Ovary (tissue), 9 donors: Measurements from ENCODE around the gene TRIO. TPM values are rescaled to one million over a fixed set of nuclear protein-coding genes. Genes with fewer than 3 reads are reported as not detected.

Experiments used
- DNase-seq, 5 donors: peaks; one replicate each; pipeline ENCODE4 v3.0.0-alpha.2; 2019 to 2020
- H3K27ac ChIP-seq, 2 donors: fragments of 200-600 bp; one replicate each; pipeline versions ENCODE4 v1.5.1 to v1.8.0; 2019 to 2022
- H3K27me3 ChIP-seq: fragments of 200-600 bp; one replicate; pipeline ENCODE4 v1.8.0; 2022
- H3K36me3 ChIP-seq: fragments of 200-600 bp; sonication (generic); one replicate; pipeline ENCODE4 v1.5.1; 2019
- H3K4me1 ChIP-seq: one replicate; pipeline ENCODE4 v1.8.1; 2013; ENCODE audit warnings: mild to moderate bottlenecking, moderate library complexity; ENCODE audit not compliant: insufficient read depth
- H3K4me3 ChIP-seq: fragments of 200-600 bp; sonication (generic); one replicate; pipeline ENCODE4 v1.5.1; 2017
- H3K9me3 ChIP-seq, 2 donors: fragments of 200-600 bp in 1 of 2; sonication (generic) in 1 of 2; one replicate each; pipeline versions ENCODE4 v1.5.1 to v1.8.1; 2013 to 2019; ENCODE audit warnings: mild to moderate bottlenecking in 1 of 2, moderate library complexity in 1 of 2
- CTCF ChIP-seq, 3 donors: fragments of 450-650 bp in 2 of 3; fragments of 200-600 bp in 1 of 3; IDR thresholded peaks; one replicate each; pipeline versions ENCODE4 v1.5.1 to v1.8.0; 2016 to 2022; ENCODE audit warnings: antibody characterized with exemption in 3 of 3, mild to moderate bottlenecking in 1 of 3
- EP300 ChIP-seq: sonication (generic); formaldehyde crosslinking; IDR thresholded peaks from one replicate; pipeline ENCODE4 v1.6.1; 2017; ENCODE audit warnings: antibody characterized with exemption
- POLR2A ChIP-seq: fragments of 450-650 bp; IDR thresholded peaks from one replicate; pipeline ENCODE4 v1.6.1; 2017; ENCODE audit warnings: antibody characterized with exemption, mild to moderate bottlenecking, moderate library complexity
- WGBS, 3 donors: extraction: QIAGEN DNeasy Blood & Tissue Kit in 1 of 3; methylation state at CpG; one replicate each; pipeline versions ENCODE4 v1.1.5 to v1.1.7; 2013 to 2017; 5-methylcytosine and 5-hydroxymethylcytosine counted together
- intact Hi-C, 4 donors: fragments of 100-400 bp; cut with DNase I; formaldehyde crosslinking; loops; one replicate each; pipeline versions ENCODE4 v1.11.0 to v1.15.1; 2022 to 2023
- polyA plus RNA-seq, 2 donors: library from polyadenylated mRNA; stranded (reverse); fragments of 200-250 nt in 1 of 2; fragments of 350-450 nt in 1 of 2; fragmentation: Illumina TruSeq in 1 of 2; extraction: RNeasy Lipid Tissue Mini Kit (QIAGEN cat#74804) in 1 of 2; gene quantifications; one replicate each; pipeline ENCODE4 v1.2.3, GENCODE V29; 2013 to 2014
- total RNA-seq, 7 donors: library from RNA; depleted of rRNA in 2 of 7; stranded (reverse); fragments of >200 nt in 2 of 7; fragmentation: NEBNext Ultra II Directional in 3 of 7; extraction: Animal tissue kit (Norgen Biotek cat#: 25700) in 3 of 7; gene quantifications; one replicate each; pipeline versions ENCODE4 v1.1.0 to v1.2.4, GENCODE V29; 2016 to 2023
- donor health status: DM: no; HTN: no; CAD: no; lungs with moderate emphysema.
- donor health status: DM: no; HTN: no; CAD: no.
- donor health status: Bipolar disorder and iron deficiency.
- donor health status: DM: yes; HTN: yes; CAD: no.
- donor health status: DM: no; HTN: no; CAD: no.
- donor health status: DM: yes; HTN: yes; CAD: no.

Gene TRIO
- total and polyA plus RNA-seq, 9 donors: 58.4 to 268 (median 125) TPM

GRCh38 chr5:14110680-14111079 is 32.5 kb upstream of the TRIO start:
- 78 to 90% (median 85%) methylated on average over 4 of the region's 4 CpGs for WGBS, 3 donors
- intact Hi-C loops: no loop called here
- TF ChIP-seq EP300 (no peak), POLR2A (no peak), CTCF (IDR thresholded peaks at IDR 0.05) (no peak)
- H3K27me3 ChIP-seq: no peaks in the 10 kb centered on the region
- no peak overlapping the region for H3K27ac ChIP-seq
- H3K9me3 ChIP-seq: no peaks in the 10 kb centered on the region
- H3K4me1 ChIP-seq: no peaks in the 10 kb centered on the region
- no peak for DNase-seq
- H3K36me3 ChIP-seq: no peaks in the 10 kb centered on the region
- H3K4me3 ChIP-seq: no peak overlapping the region

GRCh38 chr5:14112998-14113652 is 30.0 kb upstream of the TRIO start:
- WGBS, 3 donors: 75 to 89% (median 75%) methylated on average over 5 of the region's 5 CpGs
- H3K9me3 ChIP-seq: no peaks in the 10 kb centered on the region
- DNase-seq: no peak
- H3K27me3 ChIP-seq: no peaks in the 10 kb centered on the region
- intact Hi-C loops: no loop called here
- no peak for TF ChIP-seq CTCF (IDR thresholded peaks at IDR 0.05)
- no peak for TF ChIP-seq POLR2A
- TF ChIP-seq EP300: no peak
- no peak overlapping the region for H3K4me3 ChIP-seq
- no peak overlapping the region for H3K27ac ChIP-seq
- H3K4me1 ChIP-seq: no peaks in the 10 kb centered on the region
- no peaks in the 10 kb centered on the region for H3K36me3 ChIP-seq

- no peak for DNase-seq
- intact Hi-C loops: no loop called here
- TF ChIP-seq CTCF (IDR thresholded peaks at IDR 0.05): no peak
- TF ChIP-seq EP300: no peak
- no peak for TF ChIP-seq POLR2A
- Histone ChIP-seq H3K36me3 (no peaks in the 10 kb centered on the region), H3K4me1 (no peaks in the 10 kb centered on the region), H3K27me3 (no peaks in the 10 kb centered on the region), H3K9me3 (no peaks in the 10 kb centered on the region), H3K27ac (no peak overlapping the region), H3K4me3 (no peak overlapping the region)
- 78 to 89% (median 87%) methylated on average over 4 of the region's 4 CpGs for WGBS, 3 donors
Measured at GRCh38 chr5:14114615-14115251, 28.4 kb upstream of the TRIO start.

- Histone ChIP-seq H3K36me3 (no peaks in the 10 kb centered on the region), H3K4me3 (no peak overlapping the region), H3K4me1 (no peaks in the 10 kb centered on the region), H3K27ac (no peak overlapping the region), H3K27me3 (no peaks in the 10 kb centered on the region), H3K9me3 (no peaks in the 10 kb centered on the region)
- TF ChIP-seq CTCF (IDR thresholded peaks at IDR 0.05): no peak
- TF ChIP-seq POLR2A: no peak
- no peak for TF ChIP-seq EP300
- no peak for DNase-seq
- 92 to 97% (median 96%) methylated on average over 7 of the region's 7 CpGs for WGBS, 3 donors
- intact Hi-C loops: no loop called here
Measured at GRCh38 chr5:14115323-14115895, 27.7 kb upstream of the TRIO start.
